Testis (tissue), 3 donors: ENCODE results near the gene PPP6R3. TPM values are rescaled to one million over a fixed set of nuclear protein-coding genes. Genes with fewer than 3 reads are reported as not detected.

Experiments used
- DNase-seq: peaks from one replicate; pipeline ENCODE4 v3.0.0-alpha.2; 2019
- H3K27ac ChIP-seq, 2 donors: fragments of 200-600 bp; sonication (generic); one replicate each; pipeline ENCODE4 v1.5.1; 2019
- H3K27me3 ChIP-seq: fragments of 200-600 bp; sonication (generic); one replicate; pipeline ENCODE4 v1.5.1; 2019
- H3K36me3 ChIP-seq: fragments of 200-600 bp; sonication (generic); one replicate; pipeline ENCODE4 v1.5.1; 2017; ENCODE audit warnings: low read depth; ENCODE audit errors: missing control alignments
- H3K4me1 ChIP-seq: fragments of 200-600 bp; sonication (generic); one replicate; pipeline ENCODE4 v1.5.1; 2019
- H3K4me3 ChIP-seq, 2 donors: fragments of 200-600 bp; sonication (generic); one replicate each; pipeline ENCODE4 v1.5.1; 2017 to 2019
- H3K9me3 ChIP-seq: fragments of 200-600 bp; sonication (generic); one replicate; pipeline ENCODE4 v1.5.1; 2017
- CTCF ChIP-seq, 3 experiments: fragments of 450-650 bp in 2 of 3; fragments of 200-600 bp in 1 of 3; sonication (generic) in 1 of 3; IDR thresholded peaks; one replicate each; pipeline ENCODE4 v1.5.1; 2016 to 2019; ENCODE audit warnings: antibody characterized with exemption in 3 of 3, mild to moderate bottlenecking in 2 of 3, moderate library complexity in 1 of 3
- POLR2A ChIP-seq: fragments of 450-650 bp; IDR thresholded peaks from one replicate; pipeline ENCODE4 v1.6.1; 2017; ENCODE audit warnings: antibody characterized with exemption, mild to moderate bottlenecking, moderate library complexity
- WGBS, 2 donors: methylation state at CpG; one replicate each; pipeline ENCODE4 v1.1.5; 2018; 5-methylcytosine and 5-hydroxymethylcytosine counted together
- intact Hi-C: fragments of 100-400 bp; cut with DNase I; formaldehyde crosslinking; loops from one replicate; pipeline ENCODE4 v1.15.1; 2023; ENCODE audit warnings: low total_unique reads
- polyA plus RNA-seq: library from polyadenylated mRNA; stranded (reverse); fragments of 350-450 nt; fragmentation: Illumina TruSeq; extraction: RNeasy Lipid Tissue Mini Kit (QIAGEN cat#74804); gene quantifications from one replicate; pipeline ENCODE4 v1.2.3, GENCODE V29; 2014; ENCODE audit warnings: low read depth, low replicate concordance; ENCODE audit not compliant: insufficient read depth
- total RNA-seq, 2 donors: library from RNA; depleted of rRNA; stranded (reverse); fragments of >200 nt; gene quantifications; one replicate each; pipeline ENCODE4 v1.2.3, GENCODE V29; 2016

PPP6R3 gene
- total and polyA plus RNA-seq, 3 donors from 2014 or later: 88.5 to 190 (median 188) TPM

GRCh38 chr11:68581901-68582300 lies 121.3 kb downstream of the PPP6R3 start:
- no peak for DNase-seq
- H3K36me3 ChIP-seq: no peaks in the 10 kb centered on the region
- TF ChIP-seq POLR2A (no peak), CTCF (IDR thresholded peaks at IDR 0.05) (no peak)

GRCh38 chr11:68582416-68583040 lies 122.0 kb downstream of the PPP6R3 start:
- no peak for DNase-seq
- no peaks in the 10 kb centered on the region for H3K27me3 ChIP-seq
- no peaks in the 10 kb centered on the region for H3K36me3 ChIP-seq
- WGBS, 2 donors: 65 to 67% methylated on average over 8 of the region's 8 CpGs
- H3K27ac ChIP-seq: no peak overlapping the region
- no peak for TF ChIP-seq CTCF (IDR thresholded peaks at IDR 0.05)
- no peak for TF ChIP-seq POLR2A
- H3K4me1 ChIP-seq: no peaks in the 10 kb centered on the region
- no peak overlapping the region for H3K4me3 ChIP-seq
- intact Hi-C loops: no loop called here
- no peaks in the 10 kb centered on the region for H3K9me3 ChIP-seq

More at GRCh38 chr11:68581901-68582300, 121.3 kb downstream of the PPP6R3 start:
- no peak overlapping the region for H3K4me3 ChIP-seq
- WGBS, 2 donors: 93 to 94% methylated on average over 3 of the region's 3 CpGs
- no peak overlapping the region for H3K27ac ChIP-seq
- no peaks in the 10 kb centered on the region for H3K4me1 ChIP-seq
- H3K27me3 ChIP-seq: no peaks in the 10 kb centered on the region
- intact Hi-C loops: no loop called here
- no peaks in the 10 kb centered on the region for H3K9me3 ChIP-seq

- Histone ChIP-seq H3K27me3 (no peaks in the 10 kb centered on the region), H3K36me3 (no peaks in the 10 kb centered on the region), H3K27ac (no peak overlapping the region), H3K9me3 (no peaks in the 10 kb centered on the region), H3K4me1 (no peaks in the 10 kb centered on the region), H3K4me3 (no peak overlapping the region)
- DNase-seq: no peak
- WGBS, 2 donors: 72 to 74% methylated on average over 2 of the region's 2 CpGs
- intact Hi-C loops: no loop called here
- no peak for TF ChIP-seq CTCF (IDR thresholded peaks at IDR 0.05)
- no peak for TF ChIP-seq POLR2A
These were observed 122.5 kb downstream of the PPP6R3 start for GRCh38 chr11:68583041-68583446.

- Histone ChIP-seq H3K36me3 (no peaks in the 10 kb centered on the region), H3K4me3 (no peak overlapping the region), H3K27me3 (no peaks in the 10 kb centered on the region), H3K27ac (no peak overlapping the region), H3K4me1 (no peaks in the 10 kb centered on the region), H3K9me3 (no peaks in the 10 kb centered on the region)
- peak; percentile 64 for DNase-seq
- TF ChIP-seq POLR2A (no peak), CTCF (IDR thresholded peaks at IDR 0.05) (peak in 2 of 3 experiments; percentile 47 to 55)
- intact Hi-C loops: no loop called here
- WGBS, 2 donors: 63 to 67% methylated on average over 3 to 6 of the region's 6 CpGs
These were observed 123.5 kb downstream of the PPP6R3 start for GRCh38 chr11:68584097-68584496.

GRCh38 chr11:68584991-68585524 lies 124.5 kb downstream of the PPP6R3 start:
- H3K4me3 ChIP-seq: no peak overlapping the region
- TF ChIP-seq CTCF (IDR thresholded peaks at IDR 0.05) (no peak), POLR2A (no peak)
- DNase-seq: no peak
- no peaks in the 10 kb centered on the region for H3K4me1 ChIP-seq
- intact Hi-C loops: no loop called here
- no peaks in the 10 kb centered on the region for H3K36me3 ChIP-seq
- 87 to 89% methylated on average over 6 of the region's 6 CpGs for WGBS, 2 donors
- H3K27ac ChIP-seq: no peak overlapping the region
- no peaks in the 10 kb centered on the region for H3K27me3 ChIP-seq
- H3K9me3 ChIP-seq: no peaks in the 10 kb centered on the region
